Endothelial cell of hepatic sinusoid (primary cell): Measurements from ENCODE around the gene WWOX.

Source experiments
- in situ Hi-C: cut with HindIII; loops from 2 replicates; pipeline ENCODE4 v1.10.0; 2017; ENCODE audit warnings: low sequenced_read_pairs

WWOX gene

GRCh38 chr16:78192734-78193488 lies 93.5 kb downstream of the WWOX start:
- in situ Hi-C loops: no loop called here

DNA sequence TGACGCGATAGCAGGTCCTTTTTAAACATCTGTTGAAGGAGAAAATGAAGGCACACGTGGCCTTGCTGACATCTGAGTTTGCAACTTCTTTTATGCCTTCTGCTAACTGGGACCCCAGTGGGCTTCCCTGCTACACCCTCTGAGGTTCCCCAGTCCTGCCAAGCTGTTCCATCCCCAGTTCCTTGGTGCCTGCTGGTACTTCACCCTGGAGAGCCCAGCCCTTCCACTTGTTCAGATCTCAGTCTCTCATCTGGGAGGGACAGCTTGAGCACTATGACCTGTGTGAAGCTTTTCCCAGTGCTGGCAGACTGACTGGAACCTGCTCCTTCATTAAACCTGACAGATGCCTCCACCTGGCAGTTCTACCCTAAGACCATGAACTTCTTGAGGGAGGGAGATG lies 95.5 kb downstream of the WWOX start:
- in situ Hi-C loops: no loop called here

DNA sequence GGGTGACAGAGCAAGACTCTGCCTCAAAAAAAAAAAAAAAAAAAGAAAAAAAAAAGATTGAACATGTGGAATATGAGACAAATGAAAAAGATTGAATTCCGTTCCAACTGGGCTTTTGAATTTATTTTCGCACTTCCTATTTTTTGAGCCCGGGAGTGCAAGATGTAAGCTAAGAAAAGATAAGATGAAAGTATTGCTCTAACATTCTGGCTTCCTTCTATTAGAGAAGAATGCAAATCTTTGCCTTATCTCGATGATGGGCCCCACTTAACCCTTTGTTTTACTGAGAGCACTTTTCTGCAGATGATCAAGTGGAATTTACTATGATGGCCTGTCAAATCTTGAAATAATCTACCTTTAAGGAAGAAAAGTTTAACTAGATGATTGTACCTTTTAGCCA lies 96.3 kb downstream of the WWOX start:
- in situ Hi-C loops: no loop called here

DNA sequence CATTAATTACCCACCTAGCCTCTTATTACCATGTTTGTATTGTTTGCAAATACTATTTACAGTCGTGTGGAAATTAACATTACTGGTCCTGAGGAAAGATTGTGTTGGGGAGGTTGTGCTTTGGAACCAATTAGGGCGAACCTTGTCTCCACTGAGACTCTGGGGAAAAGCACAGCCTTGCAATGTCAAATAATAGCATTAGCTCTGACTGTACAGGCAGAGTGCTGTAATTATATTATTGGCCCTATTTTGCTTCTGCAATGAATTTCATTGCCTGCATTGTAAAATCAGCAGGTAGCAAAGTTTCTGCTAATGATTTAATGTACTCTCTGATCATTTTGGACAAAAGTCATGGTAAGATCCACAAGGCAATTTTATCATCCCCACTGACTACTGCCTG lies 97.0 kb downstream of the WWOX start:
- in situ Hi-C loops: no loop called here

DNA sequence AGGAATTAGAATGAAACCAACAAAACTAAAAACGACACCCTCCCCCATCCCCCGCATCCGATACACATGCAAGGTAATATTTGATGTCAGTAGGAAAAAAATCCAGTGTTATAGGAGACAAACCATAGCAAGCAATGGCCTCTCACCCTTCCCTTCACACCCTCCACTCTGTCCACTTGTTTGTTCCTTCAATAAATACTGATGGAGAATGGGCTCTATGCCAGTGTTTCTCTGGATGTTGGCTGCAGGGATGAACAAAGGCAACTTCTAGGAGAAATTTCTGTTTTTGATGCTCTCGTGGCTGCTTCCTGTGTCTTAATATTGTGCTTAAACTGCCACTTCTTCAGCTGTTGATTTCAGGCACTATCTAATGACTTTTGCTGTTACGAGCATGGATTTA lies 98.8 kb downstream of the WWOX start:
- in situ Hi-C loops: no loop called here

DNA sequence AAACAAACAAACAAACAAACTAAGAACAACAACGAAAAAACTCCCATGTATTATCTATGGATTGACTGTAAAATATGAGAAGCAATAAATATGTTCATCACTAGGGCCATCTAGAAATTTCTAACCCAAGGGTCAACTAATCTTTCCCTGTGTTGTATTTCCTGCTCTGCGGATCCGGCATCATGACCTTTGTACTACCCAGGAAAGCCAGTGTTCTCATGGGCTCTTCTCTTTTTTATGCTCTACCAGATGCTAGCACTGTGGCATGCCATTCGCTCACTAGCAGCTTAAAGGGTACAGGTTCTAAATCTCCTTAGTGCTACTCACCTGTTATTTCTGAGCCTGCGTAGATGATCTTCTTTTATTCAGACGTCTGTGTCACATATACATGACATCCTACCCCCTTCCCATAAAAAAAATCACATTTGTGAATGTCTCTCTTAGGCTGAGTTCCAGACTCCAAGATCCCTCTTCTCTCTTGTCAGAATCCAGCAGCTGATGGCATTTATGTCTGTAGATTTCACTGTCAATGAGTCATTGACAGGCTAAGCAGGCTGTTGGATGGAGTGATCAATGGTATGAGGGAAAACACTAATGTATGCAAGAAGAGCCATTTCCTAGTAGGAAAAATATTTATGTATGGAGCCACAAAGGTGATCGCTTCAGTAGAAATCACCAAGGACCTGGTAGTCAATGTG lies 100.0 kb downstream of the WWOX start:
- in situ Hi-C loops: loop anchor here (5.0 kb wide), 1 partner anchor 53 kb away; no protein-coding TSS in a partner anchor

DNA sequence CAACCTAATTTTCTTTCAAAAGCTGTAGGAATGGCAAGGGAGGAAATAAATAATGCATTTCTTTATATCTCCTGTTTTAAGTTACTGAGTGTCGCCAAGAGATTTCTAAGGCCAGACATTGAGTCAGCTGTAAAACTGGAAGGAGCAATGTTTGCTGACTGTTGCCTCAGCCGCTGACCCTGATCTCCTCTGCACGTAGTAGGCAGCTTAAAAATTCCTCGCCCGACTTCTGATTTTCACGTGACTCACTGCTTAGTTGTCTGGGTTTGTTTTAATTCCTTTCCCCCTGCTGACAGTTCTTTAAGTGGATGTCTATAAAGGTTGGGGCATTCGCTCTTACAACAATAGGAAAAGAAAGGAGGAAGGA lies 100.6 kb downstream of the WWOX start:
- in situ Hi-C loops: loop anchor here (5.0 kb wide), 1 partner anchor 52 kb away; no protein-coding TSS in a partner anchor

GRCh38 chr16:78200623-78201096 lies 101.2 kb downstream of the WWOX start:
- in situ Hi-C loops: loop anchor here (5.0 kb wide), 1 partner anchor 52 kb away; no protein-coding TSS in a partner anchor

DNA sequence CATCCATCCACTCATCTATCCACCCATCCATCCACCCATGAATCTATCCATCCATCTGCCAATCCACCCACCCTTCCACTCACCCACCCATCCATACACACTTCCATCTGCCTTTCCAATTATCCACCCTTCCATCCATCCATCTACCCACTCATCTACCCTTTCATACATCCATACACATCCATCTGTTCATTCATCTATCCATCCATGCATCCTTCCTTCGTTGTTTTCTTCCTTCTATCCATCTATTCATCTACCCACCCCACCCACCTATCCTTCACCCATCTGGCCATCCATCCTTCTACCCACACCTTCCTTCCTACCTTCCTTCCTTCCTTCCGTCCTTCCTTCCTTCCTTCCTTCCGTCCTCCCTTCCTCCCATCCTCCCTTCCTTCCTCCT lies 106.1 kb downstream of the WWOX start:
- in situ Hi-C loops: no loop called here

- in situ Hi-C loops: no loop called here
These were observed 107.3 kb downstream of the WWOX start for GRCh38 chr16:78206623-78207223.

- in situ Hi-C loops: no loop called here
These were observed 110.7 kb downstream of the WWOX start for GRCh38 chr16:78209951-78210661.

- in situ Hi-C loops: no loop called here
These were observed 111.7 kb downstream of the WWOX start for GRCh38 chr16:78211020-78211599.

- in situ Hi-C loops: no loop called here
These were observed 112.5 kb downstream of the WWOX start for GRCh38 chr16:78211946-78212345.

GRCh38 chr16:78212674-78213073 lies 113.2 kb downstream of the WWOX start:
- in situ Hi-C loops: no loop called here

GRCh38 chr16:78213751-78214150 lies 114.3 kb downstream of the WWOX start:
- in situ Hi-C loops: no loop called here

GRCh38 chr16:78215222-78215621 lies 115.8 kb downstream of the WWOX start:
- in situ Hi-C loops: no loop called here

- in situ Hi-C loops: no loop called here
These were observed 116.8 kb downstream of the WWOX start for GRCh38 chr16:78216166-78216745.

- in situ Hi-C loops: no loop called here
These were observed 117.8 kb downstream of the WWOX start for GRCh38 chr16:78217276-78217675.

DNA sequence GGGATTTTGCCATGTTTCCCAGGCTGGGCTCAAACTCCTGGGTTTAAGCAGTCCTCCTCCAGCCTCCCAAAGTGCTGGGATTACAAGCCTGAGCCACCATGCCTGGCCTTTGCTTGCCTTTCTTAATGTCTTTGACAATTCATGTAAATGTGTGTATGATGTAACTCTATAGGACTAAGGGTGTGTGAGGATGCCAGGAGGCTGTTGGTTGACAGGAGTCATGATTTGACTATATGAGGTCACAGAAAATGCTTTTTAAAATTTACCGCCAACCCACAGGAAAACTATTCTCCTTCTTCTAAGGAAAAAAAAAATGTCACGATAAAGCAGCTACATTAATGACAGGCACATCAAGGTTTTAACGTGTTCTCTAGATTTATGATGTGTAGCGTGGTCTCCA lies 118.8 kb downstream of the WWOX start:
- in situ Hi-C loops: no loop called here

DNA sequence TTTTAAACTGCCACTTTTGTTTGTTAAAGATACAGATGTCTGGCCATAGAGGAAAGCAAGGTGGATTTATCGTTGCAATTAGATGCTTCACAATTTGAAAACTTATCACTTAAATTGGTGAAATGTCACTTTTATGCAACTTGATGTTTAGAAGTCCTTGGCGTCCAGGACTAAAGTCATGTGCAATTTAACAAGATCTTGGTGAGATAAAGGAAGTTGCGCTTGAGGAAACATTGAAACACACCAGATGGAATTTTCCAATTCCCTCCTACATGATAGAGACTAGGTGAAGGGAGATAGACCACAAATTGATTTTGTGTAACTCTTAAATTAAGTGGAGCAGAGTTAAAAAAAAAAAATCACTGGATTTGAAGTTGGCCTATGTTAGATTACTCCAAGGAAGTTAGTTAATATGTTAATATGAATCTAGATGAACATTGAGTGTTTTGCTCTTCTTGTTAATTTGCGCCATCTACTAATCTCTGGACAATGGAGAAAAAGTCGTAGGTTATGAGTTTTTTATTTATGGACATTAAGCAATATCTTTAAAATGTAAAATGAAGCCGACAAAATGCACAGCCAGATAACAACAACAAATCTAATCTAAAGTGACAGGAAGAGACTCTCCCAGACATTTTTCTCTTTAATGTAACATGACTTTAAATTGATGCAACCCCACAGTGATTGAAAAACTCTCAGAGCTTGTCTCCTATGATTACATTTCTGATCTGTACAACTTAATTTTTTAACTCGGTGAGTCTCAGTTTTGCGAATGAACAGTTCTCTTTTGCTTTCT lies 119.6 kb downstream of the WWOX start:
- in situ Hi-C loops: no loop called here
